Smooth muscle cell of the brain vasculature (primary cell): Measurements from ENCODE around the gene IKBKE.

ENCODE experiments used
- DNase-seq: peaks from one replicate; pipeline ENCODE4 v3.0.0-alpha.2; 2012; ENCODE audit warnings: low read depth, low spot score

Gene IKBKE

GRCh38 chr1:206540044-206540780, 69.9 kb downstream of the IKBKE start:
- no peak for DNase-seq

DNA sequence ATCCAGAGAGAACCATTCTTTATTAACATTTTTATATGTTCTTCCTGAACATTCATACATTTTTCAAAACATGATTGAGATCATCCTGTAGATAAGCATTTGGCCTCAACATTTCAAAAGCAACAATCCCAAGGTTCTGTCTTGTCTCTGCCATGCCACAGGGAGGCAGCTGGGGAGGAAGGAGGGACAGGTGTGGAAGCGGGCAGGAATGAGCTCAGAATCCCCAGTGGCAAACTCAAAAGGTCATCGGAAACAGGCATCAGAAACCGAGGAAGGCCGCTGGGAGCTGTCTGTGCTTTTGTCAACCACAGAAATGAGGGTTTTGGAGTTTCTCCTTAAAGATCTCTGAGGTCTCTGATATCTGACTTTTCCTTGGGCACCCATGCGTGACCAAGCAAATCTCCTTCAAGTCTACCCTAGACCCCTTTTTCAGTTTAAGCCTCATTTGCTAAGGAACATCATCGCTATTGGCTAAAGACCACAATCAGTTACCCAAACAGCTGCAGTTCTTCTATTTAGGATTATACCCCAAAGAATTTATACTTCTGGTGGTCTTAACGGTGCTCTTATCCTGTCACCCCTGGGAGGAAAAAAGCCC, 71.1 kb downstream of the IKBKE start:
- DNase-seq: no peak

DNA sequence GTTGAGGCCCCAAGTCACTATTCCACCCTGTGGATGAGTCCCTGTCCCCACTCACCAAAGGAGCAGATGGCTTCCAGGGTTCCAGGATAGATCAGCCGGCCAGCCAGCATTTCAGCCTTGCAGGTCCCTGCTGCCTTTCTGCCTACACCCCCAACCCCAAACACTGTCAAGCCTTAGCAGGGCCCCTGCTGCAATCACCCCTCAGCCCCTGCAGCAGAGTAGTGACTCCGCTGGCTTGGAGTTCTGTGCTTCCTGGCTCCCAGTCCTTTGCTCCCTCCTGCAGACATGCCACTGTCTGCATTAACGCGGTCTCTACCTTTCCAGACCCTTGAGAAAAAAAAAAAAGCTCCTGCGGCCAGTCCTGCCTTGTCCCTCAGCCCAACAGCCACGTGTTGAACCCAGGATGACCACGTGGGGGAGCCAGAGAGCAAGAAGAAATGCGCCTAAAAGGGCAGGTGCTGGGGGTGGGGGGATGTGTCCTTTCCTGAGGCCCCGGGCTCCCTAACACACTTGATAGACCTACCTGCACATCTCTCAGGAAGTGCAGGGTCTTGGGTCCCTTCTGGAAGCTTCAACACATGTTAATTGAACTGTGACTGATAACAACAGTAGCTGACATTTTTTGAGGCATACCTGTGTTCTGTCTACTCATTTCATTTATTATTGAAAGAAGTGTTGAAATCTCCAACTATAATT, 74.4 kb downstream of the IKBKE start:
- peak; percentile 26 for DNase-seq

GRCh38 chr1:206545351-206545750, 75.1 kb downstream of the IKBKE start:
- DNase-seq: no peak
